ENCODE measurements around the gene PRKCA.

PRKCA gene

DNA sequence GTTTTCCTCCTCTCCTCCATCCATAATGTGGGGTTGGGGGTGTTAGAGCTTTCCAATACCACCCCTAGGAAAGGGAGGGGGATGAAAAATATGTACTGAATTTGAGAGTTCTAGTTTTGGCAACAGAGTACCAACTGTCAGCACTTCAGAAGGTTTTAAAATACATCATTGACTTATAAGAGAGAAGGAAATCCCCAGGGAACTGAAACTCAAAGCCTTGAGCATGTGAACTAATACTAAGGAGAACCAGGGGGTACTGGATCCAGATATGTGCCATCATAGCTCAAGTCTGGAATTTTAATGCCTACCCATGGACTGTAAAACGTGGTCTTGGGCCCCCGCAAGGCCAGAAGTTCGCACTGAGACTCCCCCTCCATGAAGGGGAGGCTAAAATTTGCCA lies 548.3 kb downstream of the PRKCA start:
- no CpG with 5 or more reads among the region's 3 CpGs for WGBS, 2 donors (ENCODE audit: extremely low coverage in 2 of 2, insufficient read length in 2 of 2, insufficient replicate concordance in 1 of 2)
- Histone ChIP-seq H3K27me3 (ENCODE audit: control insufficient read depth in 3 of 3, insufficient read depth in 3 of 3, low read depth in 1 of 3, low read length in 3 of 3) (no peaks in the 10 kb centered on the region), H2AK5ac (ENCODE audit: low read depth, low read length) (no peak overlapping the region), H4K91ac (ENCODE audit: low read depth, low read length, poor library complexity) (no peak overlapping the region), H3K23ac (ENCODE audit: low read depth, low read length, poor library complexity) (no peak overlapping the region), H3K27ac (replicated peaks; ENCODE audit: low read length) (no peak overlapping the region), H3K18ac (ENCODE audit: low read length) (no peak overlapping the region), H3K4me2 (ENCODE audit: insufficient read depth, low read length, poor library complexity, severe bottlenecking) (no peak overlapping the region), H4K8ac (ENCODE audit: low read depth, low read length) (no peak overlapping the region), H3K79me1 (ENCODE audit: low read depth, low read length) (no peaks in the 10 kb centered on the region), H3K36me3 (replicated peaks in 1 of 2; ENCODE audit: control insufficient read depth in 2 of 2, insufficient read depth in 2 of 2, low read length in 2 of 2) (no peaks in the 10 kb centered on the region), H3K4me3 (ENCODE audit: low read length in 2 of 2) (no peak overlapping the region), H2AFZ (ENCODE audit: low read length) (no peak overlapping the region), H2BK12ac (ENCODE audit: low read length) (no peak overlapping the region), H3K9me3 (replicated peaks in 1 of 2; ENCODE audit: control insufficient read depth in 2 of 2, insufficient read depth in 1 of 2, low read depth in 1 of 2, low read length in 2 of 2) (peaks cover 4 to 6% of the 10 kb centered on the region in 2 donors), H3K4ac (ENCODE audit: low read length) (no peak overlapping the region), H2BK120ac (ENCODE audit: low read depth, low read length) (no peak overlapping the region), H2BK5ac (ENCODE audit: low read length) (no peak overlapping the region), H3K4me1 (ENCODE audit: control insufficient read depth in 2 of 2, insufficient read depth in 1 of 2, low read depth in 1 of 2, low read length in 2 of 2) (no peaks in the 10 kb centered on the region), H3K14ac (ENCODE audit: low read length) (no peak overlapping the region), H3K9ac (ENCODE audit: low read depth, low read length, poor library complexity) (no peak overlapping the region), H2BK15ac (ENCODE audit: low read length) (no peak overlapping the region)
- DNase-seq (ENCODE audit: low spot score), result no peak

DNA sequence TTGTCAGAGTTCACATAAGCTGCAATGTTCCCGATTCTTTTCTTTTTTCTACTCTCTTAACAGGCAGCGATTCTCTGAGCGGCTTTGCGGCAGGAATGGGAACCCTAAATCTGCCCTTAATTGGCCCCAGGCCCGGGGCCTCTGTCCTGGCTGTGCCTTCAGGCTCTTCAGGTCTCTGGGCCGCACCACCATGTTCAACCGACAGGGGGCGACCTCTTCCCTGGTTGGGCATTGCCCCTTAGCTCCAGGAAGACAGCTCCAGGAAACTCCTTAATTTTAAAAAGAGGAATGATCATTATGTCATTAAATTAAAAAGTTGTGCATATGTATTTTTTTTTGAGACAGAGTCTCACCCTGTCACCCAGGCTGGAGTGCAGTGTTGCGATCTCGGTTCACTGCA lies 552.8 kb downstream of the PRKCA start:
- Histone ChIP-seq H3K14ac (ENCODE audit: low read length) (no peak overlapping the region), H2BK15ac (ENCODE audit: low read length) (no peak overlapping the region), H3K9ac (ENCODE audit: low read depth, low read length, poor library complexity) (no peak overlapping the region), H2AFZ (ENCODE audit: low read length) (no peak overlapping the region), H3K36me3 (replicated peaks in 1 of 2; ENCODE audit: control insufficient read depth in 2 of 2, insufficient read depth in 2 of 2, low read length in 2 of 2) (no peaks in the 10 kb centered on the region), H4K8ac (ENCODE audit: low read depth, low read length) (no peak overlapping the region), H2BK120ac (ENCODE audit: low read depth, low read length) (no peak overlapping the region), H2BK12ac (ENCODE audit: low read length) (no peak overlapping the region), H2AK5ac (ENCODE audit: low read depth, low read length) (no peak overlapping the region), H3K27me3 (ENCODE audit: control insufficient read depth in 3 of 3, insufficient read depth in 3 of 3, low read depth in 1 of 3, low read length in 3 of 3) (no peaks in the 10 kb centered on the region), H4K91ac (ENCODE audit: low read depth, low read length, poor library complexity) (no peak overlapping the region), H3K27ac (replicated peaks; ENCODE audit: low read length) (no peak overlapping the region), H3K4me3 (ENCODE audit: low read length in 2 of 2) (no peak overlapping the region), H3K4me1 (ENCODE audit: control insufficient read depth in 2 of 2, insufficient read depth in 1 of 2, low read depth in 1 of 2, low read length in 2 of 2) (no peaks in the 10 kb centered on the region), H3K23ac (ENCODE audit: low read depth, low read length, poor library complexity) (no peak overlapping the region), H3K79me1 (ENCODE audit: low read depth, low read length) (no peaks in the 10 kb centered on the region), H3K9me3 (replicated peaks in 1 of 2; ENCODE audit: control insufficient read depth in 2 of 2, insufficient read depth in 1 of 2, low read depth in 1 of 2, low read length in 2 of 2) (peaks cover 0 to 3% of the 10 kb centered on the region in 2 donors), H2BK5ac (ENCODE audit: low read length) (no peak overlapping the region), H3K18ac (ENCODE audit: low read length) (no peak overlapping the region), H3K4me2 (ENCODE audit: insufficient read depth, low read length, poor library complexity, severe bottlenecking) (no peak overlapping the region), H3K4ac (ENCODE audit: low read length) (no peak overlapping the region)
- WGBS, 2 donors (ENCODE audit: extremely low coverage in 2 of 2, insufficient read length in 2 of 2, insufficient replicate concordance in 1 of 2), result no CpG with 5 or more reads among the region's 10 CpGs
- no peak for DNase-seq (ENCODE audit: low spot score)

DNA sequence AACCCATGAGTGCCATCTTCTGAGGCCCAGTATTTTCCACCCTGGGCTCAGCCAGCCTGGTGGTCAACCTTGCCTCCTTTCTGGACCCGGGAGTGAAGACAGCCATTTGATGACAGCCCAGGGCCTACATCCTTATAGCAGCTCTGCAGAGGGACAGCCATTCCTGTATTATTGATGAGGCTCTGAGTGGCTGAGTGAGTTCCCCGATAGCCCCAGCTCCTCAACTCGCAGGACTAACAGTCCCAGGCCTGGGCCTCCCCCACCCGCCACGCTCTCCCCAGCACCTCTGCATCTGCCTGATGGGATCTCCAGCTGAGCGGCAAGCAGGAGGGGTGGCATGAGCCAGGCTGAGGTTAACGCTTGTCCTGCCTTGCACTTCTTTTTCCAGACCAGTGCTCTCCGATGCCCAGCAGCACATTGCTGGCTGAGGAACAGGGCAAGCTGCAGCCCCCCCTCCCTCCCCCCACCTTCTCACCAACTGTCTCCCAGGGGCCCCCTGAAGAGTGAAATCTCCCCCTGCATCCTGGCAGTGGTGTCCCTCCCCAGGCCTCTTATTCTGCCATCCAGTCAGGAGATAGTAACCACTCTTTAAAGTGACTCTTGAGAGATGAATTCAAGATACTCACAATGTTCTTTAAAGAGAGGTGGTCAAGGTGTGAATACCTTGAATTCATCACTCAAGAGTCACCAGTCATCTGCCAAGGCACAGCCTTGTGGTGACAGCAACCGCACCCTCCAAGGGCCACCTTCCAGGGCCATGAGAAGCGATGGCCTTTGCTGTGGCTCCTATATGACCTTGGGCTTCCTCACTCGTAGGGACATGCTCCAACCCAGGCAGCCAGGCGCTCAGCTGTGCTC lies 556.0 kb downstream of the PRKCA start:
- DNase-seq (ENCODE audit: low spot score), result no peak
- peaks cover 0 to 3% of the 10 kb centered on the region in 2 donors for H3K9me3 ChIP-seq (replicated peaks in 1 of 2; ENCODE audit: control insufficient read depth in 2 of 2, insufficient read depth in 1 of 2, low read depth in 1 of 2, low read length in 2 of 2)
- no peaks in the 10 kb centered on the region for H3K79me1 ChIP-seq (ENCODE audit: low read depth, low read length)
- H3K23ac ChIP-seq (ENCODE audit: low read depth, low read length, poor library complexity), result no peak overlapping the region
- no peak overlapping the region for H3K18ac ChIP-seq (ENCODE audit: low read length)
- no peak overlapping the region for H2BK120ac ChIP-seq (ENCODE audit: low read depth, low read length)
- no peak overlapping the region for H2AK5ac ChIP-seq (ENCODE audit: low read depth, low read length)
- H3K9ac ChIP-seq (ENCODE audit: low read depth, low read length, poor library complexity), result no peak overlapping the region
- H4K8ac ChIP-seq (ENCODE audit: low read depth, low read length), result no peak overlapping the region
- H2BK5ac ChIP-seq (ENCODE audit: low read length), result no peak overlapping the region
- no peaks in the 10 kb centered on the region for H3K27me3 ChIP-seq (ENCODE audit: control insufficient read depth in 3 of 3, insufficient read depth in 3 of 3, low read depth in 1 of 3, low read length in 3 of 3)
- H3K27ac ChIP-seq (replicated peaks; ENCODE audit: low read length), result no peak overlapping the region
- H3K14ac ChIP-seq (ENCODE audit: low read length), result no peak overlapping the region
- no peak overlapping the region for H2BK15ac ChIP-seq (ENCODE audit: low read length)
- no peak overlapping the region for H2AFZ ChIP-seq (ENCODE audit: low read length)
- H3K4me3 ChIP-seq (ENCODE audit: low read length in 2 of 2), result no peak overlapping the region
- no peaks in the 10 kb centered on the region for H3K36me3 ChIP-seq (replicated peaks in 1 of 2; ENCODE audit: control insufficient read depth in 2 of 2, insufficient read depth in 2 of 2, low read length in 2 of 2)
- H3K4ac ChIP-seq (ENCODE audit: low read length), result no peak overlapping the region
- no peak overlapping the region for H4K91ac ChIP-seq (ENCODE audit: low read depth, low read length, poor library complexity)
- no peak overlapping the region for H3K4me2 ChIP-seq (ENCODE audit: insufficient read depth, low read length, poor library complexity, severe bottlenecking)
- no peaks in the 10 kb centered on the region for H3K4me1 ChIP-seq (ENCODE audit: control insufficient read depth in 2 of 2, insufficient read depth in 1 of 2, low read depth in 1 of 2, low read length in 2 of 2)
- WGBS, 2 donors (ENCODE audit: extremely low coverage in 2 of 2, insufficient read length in 2 of 2, insufficient replicate concordance in 1 of 2), result no CpG with 5 or more reads among the region's 12 CpGs
- H2BK12ac ChIP-seq (ENCODE audit: low read length), result no peak overlapping the region

DNA sequence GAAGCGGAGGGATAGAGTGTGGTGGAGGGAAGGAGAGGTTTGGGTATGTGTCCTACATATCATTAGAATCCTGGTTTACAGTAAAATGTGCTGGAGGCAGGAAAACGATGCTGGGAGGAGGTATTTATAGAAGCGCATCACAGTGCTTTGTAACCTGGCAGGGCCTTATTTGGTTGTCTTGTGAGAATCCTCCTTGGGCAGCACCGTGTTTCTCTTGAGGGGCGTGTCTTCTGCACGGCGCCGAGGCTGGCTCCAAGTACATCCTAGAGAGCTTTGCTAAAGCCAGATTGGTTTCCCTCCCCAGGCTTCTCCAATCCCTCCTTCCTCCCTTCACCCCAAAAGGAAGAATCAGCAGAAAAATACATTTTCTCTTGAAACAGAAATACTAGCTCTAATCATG lies 556.9 kb downstream of the PRKCA start:
- no peak overlapping the region for H2AK5ac ChIP-seq (ENCODE audit: low read depth, low read length)
- no peak overlapping the region for H4K91ac ChIP-seq (ENCODE audit: low read depth, low read length, poor library complexity)
- H3K36me3 ChIP-seq (replicated peaks in 1 of 2; ENCODE audit: control insufficient read depth in 2 of 2, insufficient read depth in 2 of 2, low read length in 2 of 2), result no peaks in the 10 kb centered on the region
- no peak overlapping the region for H3K23ac ChIP-seq (ENCODE audit: low read depth, low read length, poor library complexity)
- no peak overlapping the region for H2BK15ac ChIP-seq (ENCODE audit: low read length)
- no peak overlapping the region for H3K27ac ChIP-seq (replicated peaks; ENCODE audit: low read length)
- no peak overlapping the region for H3K14ac ChIP-seq (ENCODE audit: low read length)
- no peak overlapping the region for H3K4me3 ChIP-seq (ENCODE audit: low read length in 2 of 2)
- H4K8ac ChIP-seq (ENCODE audit: low read depth, low read length), result no peak overlapping the region
- H3K9me3 ChIP-seq (replicated peaks in 1 of 2; ENCODE audit: control insufficient read depth in 2 of 2, insufficient read depth in 1 of 2, low read depth in 1 of 2, low read length in 2 of 2), result peaks cover 0 to 3% of the 10 kb centered on the region in 2 donors
- no peak overlapping the region for H2BK5ac ChIP-seq (ENCODE audit: low read length)
- DNase-seq (ENCODE audit: low spot score), result no peak
- no peaks in the 10 kb centered on the region for H3K27me3 ChIP-seq (ENCODE audit: control insufficient read depth in 3 of 3, insufficient read depth in 3 of 3, low read depth in 1 of 3, low read length in 3 of 3)
- H2BK12ac ChIP-seq (ENCODE audit: low read length), result no peak overlapping the region
- H3K18ac ChIP-seq (ENCODE audit: low read length), result no peak overlapping the region
- H3K9ac ChIP-seq (ENCODE audit: low read depth, low read length, poor library complexity), result no peak overlapping the region
- no CpG with 5 or more reads among the region's 8 CpGs for WGBS, 2 donors (ENCODE audit: extremely low coverage in 2 of 2, insufficient read length in 2 of 2, insufficient replicate concordance in 1 of 2)
- H3K4me1 ChIP-seq (ENCODE audit: control insufficient read depth in 2 of 2, insufficient read depth in 1 of 2, low read depth in 1 of 2, low read length in 2 of 2), result no peaks in the 10 kb centered on the region
- H2AFZ ChIP-seq (ENCODE audit: low read length), result no peak overlapping the region
- no peak overlapping the region for H3K4ac ChIP-seq (ENCODE audit: low read length)
- no peak overlapping the region for H3K4me2 ChIP-seq (ENCODE audit: insufficient read depth, low read length, poor library complexity, severe bottlenecking)
- no peaks in the 10 kb centered on the region for H3K79me1 ChIP-seq (ENCODE audit: low read depth, low read length)
- H2BK120ac ChIP-seq (ENCODE audit: low read depth, low read length), result no peak overlapping the region

All from neuronal stem cell (in vitro differentiated cells).